ENCODE results near the gene OLIG2. TPM values are rescaled to one million over a fixed set of nuclear protein-coding genes. Genes with fewer than 3 reads are reported as not detected.

The OLIG2 gene
- total RNA-seq, 1 experiment from 2014 or later, result 0.79 TPM

DNA sequence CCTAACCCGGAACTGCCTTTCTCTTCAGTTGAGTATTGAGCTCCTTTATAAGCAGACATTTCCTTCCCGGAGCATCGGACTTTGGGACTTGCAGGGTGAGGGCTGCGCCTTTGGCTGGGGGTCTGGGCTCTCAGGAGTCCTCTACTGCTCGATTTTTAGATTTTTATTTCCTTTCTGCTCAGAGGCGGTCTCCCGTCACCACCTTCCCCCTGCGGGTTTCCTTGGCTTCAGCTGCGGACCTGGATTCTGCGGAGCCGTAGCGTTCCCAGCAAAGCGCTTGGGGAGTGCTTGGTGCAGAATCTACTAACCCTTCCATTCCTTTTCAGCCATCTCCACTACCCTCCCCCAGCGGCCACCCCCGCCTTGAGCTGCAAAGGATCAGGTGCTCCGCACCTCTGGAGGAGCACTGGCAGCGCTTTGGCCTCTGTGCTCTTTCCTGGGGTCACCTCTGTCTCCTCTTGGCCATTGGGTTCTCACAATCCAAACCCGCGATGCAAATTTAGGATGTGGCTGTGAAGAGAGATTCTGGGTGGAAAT lies 3.7 kb downstream of the OLIG2 start:
- DNase-seq (ENCODE audit: low spot score), result peak; percentile 44
- CTCF ChIA-PET, result interaction anchor here (0.7 to 1.7 kb wide), 5 partner anchors 10 to 416 kb away, joined by 3 to 6 read pairs (median 4); no protein-coding TSS in a partner anchor
- H3K27ac Mint-ChIP-seq, result no peak overlapping the region
- peaks cover 100% of the 10 kb centered on the region for H3K27me3 Mint-ChIP-seq (ENCODE audit: low read depth)
- POLR2A ChIA-PET, result no interaction called here
- TF ChIP-seq, protein P1, sequence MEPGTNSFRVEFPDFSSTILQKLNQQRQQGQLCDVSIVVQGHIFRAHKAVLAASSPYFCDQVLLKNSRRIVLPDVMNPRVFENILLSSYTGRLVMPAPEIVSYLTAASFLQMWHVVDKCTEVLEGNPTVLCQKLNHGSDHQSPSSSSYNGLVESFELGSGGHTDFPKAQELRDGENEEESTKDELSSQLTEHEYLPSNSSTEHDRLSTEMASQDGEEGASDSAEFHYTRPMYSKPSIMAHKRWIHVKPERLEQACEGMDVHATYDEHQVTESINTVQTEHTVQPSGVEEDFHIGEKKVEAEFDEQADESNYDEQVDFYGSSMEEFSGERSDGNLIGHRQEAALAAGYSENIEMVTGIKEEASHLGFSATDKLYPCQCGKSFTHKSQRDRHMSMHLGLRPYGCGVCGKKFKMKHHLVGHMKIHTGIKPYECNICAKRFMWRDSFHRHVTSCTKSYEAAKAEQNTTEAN (CRISPR knock-in tag; IDR thresholded peaks at IDR 0.05), result no peak
- TF ChIP-seq ZNF263 (CRISPR knock-in tag; IDR thresholded peaks at IDR 0.05; ENCODE audit: low read depth), result peak; percentile 64; the same call in 1 of the 2 replicates
- no peaks in the 10 kb centered on the region for H3K36me3 Mint-ChIP-seq
- ATAC-seq, result no peak
- H3K4me1 Mint-ChIP-seq, result peaks cover 54% of the 10 kb centered on the region
- no peaks in the 10 kb centered on the region for H3K9me3 Mint-ChIP-seq
- peak overlapping the region; percentile 62 for H3K4me3 Mint-ChIP-seq

DNA sequence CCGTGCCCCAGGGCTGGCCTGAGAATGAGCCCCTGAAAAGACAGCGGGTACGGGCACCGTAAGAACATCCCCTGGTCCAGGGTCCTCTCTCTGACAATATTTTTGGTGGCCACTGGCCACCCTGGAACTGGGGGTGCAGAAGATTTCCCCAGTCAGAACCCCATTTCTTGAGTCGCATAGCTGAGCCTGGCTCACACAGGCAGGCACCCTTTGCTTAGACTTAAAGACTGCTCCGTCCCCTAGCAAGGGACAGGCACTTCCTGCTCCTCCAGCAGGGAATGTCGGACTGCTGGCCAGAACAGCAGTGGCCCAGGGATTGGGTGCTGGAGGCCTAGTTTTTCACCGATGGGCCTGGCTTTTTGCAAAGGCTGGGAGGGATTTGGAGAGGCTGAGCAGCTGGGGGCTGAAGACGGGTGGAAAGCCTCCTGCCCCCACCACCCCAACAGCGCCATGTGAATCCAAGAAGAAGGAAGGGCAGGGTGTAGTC lies 4.3 kb downstream of the OLIG2 start:
- Mint-ChIP-seq H3K27ac (no peak overlapping the region), H3K4me1 (peaks cover 54% of the 10 kb centered on the region), H3K36me3 (no peaks in the 10 kb centered on the region), H3K4me3 (peak overlapping the region; percentile 62), H3K9me3 (no peaks in the 10 kb centered on the region), H3K27me3 (ENCODE audit: low read depth) (peaks cover 100% of the 10 kb centered on the region)
- POLR2A ChIA-PET, result interaction anchor here (0.6 kb wide), 1 partner anchor 977 kb away, joined by 3 read pairs; no protein-coding TSS in a partner anchor
- CTCF ChIA-PET, result interaction anchor here (1.2 to 1.7 kb wide), 5 partner anchors 34 to 415 kb away, joined by 3 to 6 read pairs (median 4); no protein-coding TSS in a partner anchor
- ATAC-seq (no peak), DNase-seq (ENCODE audit: low spot score) (no peak)
- TF ChIP-seq ZNF219 (CRISPR knock-in tag; IDR thresholded peaks at IDR 0.05; ENCODE audit: borderline replicate concordance) (no peak), JUN (CRISPR knock-in tag; IDR thresholded peaks at IDR 0.05) (no peak), TEAD4 (CRISPR knock-in tag; IDR thresholded peaks at IDR 0.05) (no peak), ZNF317 (CRISPR knock-in tag; IDR thresholded peaks at IDR 0.05; ENCODE audit: borderline replicate concordance, low read depth) (no peak), NR1H2 (CRISPR knock-in tag; IDR thresholded peaks at IDR 0.05) (no peak), TCF7 (CRISPR knock-in tag; IDR thresholded peaks at IDR 0.05; ENCODE audit: low read depth) (no peak), ZNF138 (CRISPR knock-in tag; conservative IDR thresholded peaks at IDR 0.05) (no peak), TEAD1 (CRISPR knock-in tag; IDR thresholded peaks at IDR 0.05) (no peak), HMGA2 (CRISPR knock-in tag; IDR thresholded peaks at IDR 0.05) (no peak)
- TF ChIP-seq, protein P2, sequence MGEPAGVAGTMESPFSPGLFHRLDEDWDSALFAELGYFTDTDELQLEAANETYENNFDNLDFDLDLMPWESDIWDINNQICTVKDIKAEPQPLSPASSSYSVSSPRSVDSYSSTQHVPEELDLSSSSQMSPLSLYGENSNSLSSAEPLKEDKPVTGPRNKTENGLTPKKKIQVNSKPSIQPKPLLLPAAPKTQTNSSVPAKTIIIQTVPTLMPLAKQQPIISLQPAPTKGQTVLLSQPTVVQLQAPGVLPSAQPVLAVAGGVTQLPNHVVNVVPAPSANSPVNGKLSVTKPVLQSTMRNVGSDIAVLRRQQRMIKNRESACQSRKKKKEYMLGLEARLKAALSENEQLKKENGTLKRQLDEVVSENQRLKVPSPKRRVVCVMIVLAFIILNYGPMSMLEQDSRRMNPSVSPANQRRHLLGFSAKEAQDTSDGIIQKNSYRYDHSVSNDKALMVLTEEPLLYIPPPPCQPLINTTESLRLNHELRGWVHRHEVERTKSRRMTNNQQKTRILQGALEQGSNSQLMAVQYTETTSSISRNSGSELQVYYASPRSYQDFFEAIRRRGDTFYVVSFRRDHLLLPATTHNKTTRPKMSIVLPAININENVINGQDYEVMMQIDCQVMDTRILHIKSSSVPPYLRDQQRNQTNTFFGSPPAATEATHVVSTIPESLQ (CRISPR knock-in tag; IDR thresholded peaks at IDR 0.05), result no peak
- TF ChIP-seq, protein P1 (CRISPR knock-in tag; IDR thresholded peaks at IDR 0.05), result no peak
- TF ChIP-seq, protein P3, sequence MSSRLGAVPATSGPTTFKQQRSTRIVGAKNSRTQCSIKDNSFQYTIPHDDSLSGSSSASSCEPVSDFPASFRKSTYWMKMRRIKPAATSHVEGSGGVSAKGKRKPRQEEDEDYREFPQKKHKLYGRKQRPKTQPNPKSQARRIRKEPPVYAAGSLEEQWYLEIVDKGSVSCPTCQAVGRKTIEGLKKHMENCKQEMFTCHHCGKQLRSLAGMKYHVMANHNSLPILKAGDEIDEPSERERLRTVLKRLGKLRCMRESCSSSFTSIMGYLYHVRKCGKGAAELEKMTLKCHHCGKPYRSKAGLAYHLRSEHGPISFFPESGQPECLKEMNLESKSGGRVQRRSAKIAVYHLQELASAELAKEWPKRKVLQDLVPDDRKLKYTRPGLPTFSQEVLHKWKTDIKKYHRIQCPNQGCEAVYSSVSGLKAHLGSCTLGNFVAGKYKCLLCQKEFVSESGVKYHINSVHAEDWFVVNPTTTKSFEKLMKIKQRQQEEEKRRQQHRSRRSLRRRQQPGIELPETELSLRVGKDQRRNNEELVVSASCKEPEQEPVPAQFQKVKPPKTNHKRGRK (CRISPR knock-in tag; IDR thresholded peaks at IDR 0.05; ENCODE audit: borderline replicate concordance), result no peak
- TF ChIP-seq, protein P4, sequence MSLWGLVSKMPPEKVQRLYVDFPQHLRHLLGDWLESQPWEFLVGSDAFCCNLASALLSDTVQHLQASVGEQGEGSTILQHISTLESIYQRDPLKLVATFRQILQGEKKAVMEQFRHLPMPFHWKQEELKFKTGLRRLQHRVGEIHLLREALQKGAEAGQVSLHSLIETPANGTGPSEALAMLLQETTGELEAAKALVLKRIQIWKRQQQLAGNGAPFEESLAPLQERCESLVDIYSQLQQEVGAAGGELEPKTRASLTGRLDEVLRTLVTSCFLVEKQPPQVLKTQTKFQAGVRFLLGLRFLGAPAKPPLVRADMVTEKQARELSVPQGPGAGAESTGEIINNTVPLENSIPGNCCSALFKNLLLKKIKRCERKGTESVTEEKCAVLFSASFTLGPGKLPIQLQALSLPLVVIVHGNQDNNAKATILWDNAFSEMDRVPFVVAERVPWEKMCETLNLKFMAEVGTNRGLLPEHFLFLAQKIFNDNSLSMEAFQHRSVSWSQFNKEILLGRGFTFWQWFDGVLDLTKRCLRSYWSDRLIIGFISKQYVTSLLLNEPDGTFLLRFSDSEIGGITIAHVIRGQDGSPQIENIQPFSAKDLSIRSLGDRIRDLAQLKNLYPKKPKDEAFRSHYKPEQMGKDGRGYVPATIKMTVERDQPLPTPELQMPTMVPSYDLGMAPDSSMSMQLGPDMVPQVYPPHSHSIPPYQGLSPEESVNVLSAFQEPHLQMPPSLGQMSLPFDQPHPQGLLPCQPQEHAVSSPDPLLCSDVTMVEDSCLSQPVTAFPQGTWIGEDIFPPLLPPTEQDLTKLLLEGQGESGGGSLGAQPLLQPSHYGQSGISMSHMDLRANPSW (CRISPR knock-in tag; conservative IDR thresholded peaks at IDR 0.05; ENCODE audit: low read depth), result no peak
- TF ChIP-seq, protein P5, sequence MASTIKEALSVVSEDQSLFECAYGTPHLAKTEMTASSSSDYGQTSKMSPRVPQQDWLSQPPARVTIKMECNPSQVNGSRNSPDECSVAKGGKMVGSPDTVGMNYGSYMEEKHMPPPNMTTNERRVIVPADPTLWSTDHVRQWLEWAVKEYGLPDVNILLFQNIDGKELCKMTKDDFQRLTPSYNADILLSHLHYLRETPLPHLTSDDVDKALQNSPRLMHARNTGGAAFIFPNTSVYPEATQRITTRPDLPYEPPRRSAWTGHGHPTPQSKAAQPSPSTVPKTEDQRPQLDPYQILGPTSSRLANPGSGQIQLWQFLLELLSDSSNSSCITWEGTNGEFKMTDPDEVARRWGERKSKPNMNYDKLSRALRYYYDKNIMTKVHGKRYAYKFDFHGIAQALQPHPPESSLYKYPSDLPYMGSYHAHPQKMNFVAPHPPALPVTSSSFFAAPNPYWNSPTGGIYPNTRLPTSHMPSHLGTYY (CRISPR knock-in tag; IDR thresholded peaks at IDR 0.05), result no peak
- TF ChIP-seq, protein P6, sequence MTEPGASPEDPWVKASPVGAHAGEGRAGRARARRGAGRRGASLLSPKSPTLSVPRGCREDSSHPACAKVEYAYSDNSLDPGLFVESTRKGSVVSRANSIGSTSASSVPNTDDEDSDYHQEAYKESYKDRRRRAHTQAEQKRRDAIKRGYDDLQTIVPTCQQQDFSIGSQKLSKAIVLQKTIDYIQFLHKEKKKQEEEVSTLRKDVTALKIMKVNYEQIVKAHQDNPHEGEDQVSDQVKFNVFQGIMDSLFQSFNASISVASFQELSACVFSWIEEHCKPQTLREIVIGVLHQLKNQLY (CRISPR knock-in tag; IDR thresholded peaks at IDR 0.05), result no peak
- TF ChIP-seq, protein P7, sequence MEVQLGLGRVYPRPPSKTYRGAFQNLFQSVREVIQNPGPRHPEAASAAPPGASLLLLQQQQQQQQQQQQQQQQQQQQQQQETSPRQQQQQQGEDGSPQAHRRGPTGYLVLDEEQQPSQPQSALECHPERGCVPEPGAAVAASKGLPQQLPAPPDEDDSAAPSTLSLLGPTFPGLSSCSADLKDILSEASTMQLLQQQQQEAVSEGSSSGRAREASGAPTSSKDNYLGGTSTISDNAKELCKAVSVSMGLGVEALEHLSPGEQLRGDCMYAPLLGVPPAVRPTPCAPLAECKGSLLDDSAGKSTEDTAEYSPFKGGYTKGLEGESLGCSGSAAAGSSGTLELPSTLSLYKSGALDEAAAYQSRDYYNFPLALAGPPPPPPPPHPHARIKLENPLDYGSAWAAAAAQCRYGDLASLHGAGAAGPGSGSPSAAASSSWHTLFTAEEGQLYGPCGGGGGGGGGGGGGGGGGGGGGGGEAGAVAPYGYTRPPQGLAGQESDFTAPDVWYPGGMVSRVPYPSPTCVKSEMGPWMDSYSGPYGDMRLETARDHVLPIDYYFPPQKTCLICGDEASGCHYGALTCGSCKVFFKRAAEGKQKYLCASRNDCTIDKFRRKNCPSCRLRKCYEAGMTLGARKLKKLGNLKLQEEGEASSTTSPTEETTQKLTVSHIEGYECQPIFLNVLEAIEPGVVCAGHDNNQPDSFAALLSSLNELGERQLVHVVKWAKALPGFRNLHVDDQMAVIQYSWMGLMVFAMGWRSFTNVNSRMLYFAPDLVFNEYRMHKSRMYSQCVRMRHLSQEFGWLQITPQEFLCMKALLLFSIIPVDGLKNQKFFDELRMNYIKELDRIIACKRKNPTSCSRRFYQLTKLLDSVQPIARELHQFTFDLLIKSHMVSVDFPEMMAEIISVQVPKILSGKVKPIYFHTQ (CRISPR knock-in tag; IDR thresholded peaks at IDR 0.05), result no peak
- TF ChIP-seq, protein P8, sequence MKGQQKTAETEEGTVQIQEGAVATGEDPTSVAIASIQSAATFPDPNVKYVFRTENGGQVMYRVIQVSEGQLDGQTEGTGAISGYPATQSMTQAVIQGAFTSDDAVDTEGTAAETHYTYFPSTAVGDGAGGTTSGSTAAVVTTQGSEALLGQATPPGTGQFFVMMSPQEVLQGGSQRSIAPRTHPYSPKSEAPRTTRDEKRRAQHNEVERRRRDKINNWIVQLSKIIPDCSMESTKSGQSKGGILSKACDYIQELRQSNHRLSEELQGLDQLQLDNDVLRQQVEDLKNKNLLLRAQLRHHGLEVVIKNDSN (CRISPR knock-in tag; IDR thresholded peaks at IDR 0.05), result no peak
